Neural progenitor cell (in vitro differentiated cells): ENCODE data around the gene MED25. TPM values are rescaled to one million over a fixed set of nuclear protein-coding genes. Genes with fewer than 3 reads are reported as not detected.
A peak's percentile ranks its signal among the peaks of the same experiment; 100 is the strongest.

ENCODE experiments used
- DNase-seq: peaks from one replicate; pipeline ENCODE4 v3.0.0-alpha.2; 2016; ENCODE audit warnings: low spot score
- H2AFZ ChIP-seq: fragments of 200-600 bp; sonication (generic); replicated peaks from 2 replicates; pipeline ENCODE4 v1.6.1; 2016; ENCODE audit warnings: antibody characterized with exemption
- H3F3A ChIP-seq: fragments of 200-600 bp; sonication (generic); 2 replicates; pipeline ENCODE4 v1.6.1; 2016; ENCODE audit warnings: antibody characterized with exemption, low read depth
- H3K27ac ChIP-seq: fragments of 200-600 bp; sonication (generic); 2 replicates; pipeline ENCODE4 v1.5.1; 2016; ENCODE audit warnings: mild to moderate bottlenecking
- H3K27me3 ChIP-seq: fragments of 200-600 bp; sonication (generic); 2 replicates; pipeline ENCODE4 v1.6.1; 2016; ENCODE audit warnings: mild to moderate bottlenecking, moderate library complexity
- H3K36me3 ChIP-seq: fragments of 200-600 bp; sonication (generic); 2 replicates; pipeline ENCODE4 v1.5.1; 2016
- H3K4me1 ChIP-seq: fragments of 200-600 bp; sonication (generic); 2 replicates; pipeline ENCODE4 v1.6.1; 2016; ENCODE audit warnings: mixed run types
- H3K4me2 ChIP-seq: fragments of 200-600 bp; sonication (generic); 2 replicates; pipeline ENCODE4 v1.6.1; 2016
- H3K4me3 ChIP-seq: fragments of 200-600 bp; sonication (generic); 2 replicates; pipeline ENCODE4 v1.5.1; 2016
- H3K79me2 ChIP-seq: fragments of 200-600 bp; sonication (generic); 2 replicates; pipeline ENCODE4 v1.6.1; 2016; ENCODE audit warnings: low read depth
- H3K9ac ChIP-seq: fragments of 200-600 bp; sonication (generic); 2 replicates; pipeline ENCODE4 v1.6.1; 2016
- H3K9me3 ChIP-seq: fragments of 200-600 bp; sonication (generic); 2 replicates; pipeline ENCODE4 v1.5.1; 2016; ENCODE audit warnings: low read depth
- H4K20me1 ChIP-seq: fragments of 200-600 bp; sonication (generic); 2 replicates; pipeline ENCODE4 v1.6.1; 2016; ENCODE audit warnings: low read depth
- H3K27ac Mint-ChIP-seq: 3 replicates; pipeline ENCODE4 v1.8.0; 2021; ENCODE audit warnings: mixed read lengths
- H3K27me3 Mint-ChIP-seq: 2 replicates; pipeline ENCODE4 v1.8.0; 2022; ENCODE audit warnings: low read depth, mild to moderate bottlenecking, inconsistent platforms, moderate library complexity, mixed read lengths; ENCODE audit not compliant: insufficient read depth
- H3K36me3 Mint-ChIP-seq: 3 replicates; pipeline ENCODE4 v1.8.0; 2021; ENCODE audit warnings: mixed read lengths
- H3K4me1 Mint-ChIP-seq: 3 replicates; pipeline ENCODE4 v1.8.0; 2021; ENCODE audit warnings: mixed read lengths
- H3K4me3 Mint-ChIP-seq: 3 replicates; pipeline ENCODE4 v1.8.0; 2021; ENCODE audit warnings: mild to moderate bottlenecking, moderate library complexity, mixed read lengths
- H3K9me3 Mint-ChIP-seq: 3 replicates; pipeline ENCODE4 v1.8.0; 2020; ENCODE audit warnings: mixed read lengths
- EZH2 ChIP-seq: fragments of 200-600 bp; sonication (generic); IDR thresholded peaks from 2 replicates; pipeline ENCODE4 v1.6.1; 2017; ENCODE audit warnings: antibody characterized with exemption, mild to moderate bottlenecking, moderate library complexity
- EZH2phosphoT487 ChIP-seq: fragments of 200-600 bp; sonication (generic); IDR thresholded peaks from 2 replicates; pipeline ENCODE4 v1.6.1; 2017; ENCODE audit warnings: antibody characterized with exemption
- total RNA-seq: library from RNA; depleted of rRNA; stranded (reverse); fragments of >200 nt; gene quantifications from 2 replicates; pipeline ENCODE4 v1.2.3, GENCODE V29; 2015; ENCODE audit warnings: low replicate concordance
- TF ChIP-seq, protein P1 (sequence below): fragments of 200-600 bp; sonication (generic); IDR thresholded peaks from 2 replicates; pipeline ENCODE4 v1.5.1; 2017; ENCODE audit warnings: antibody characterized with exemption, mild to moderate bottlenecking

The MED25 gene
- total RNA-seq, 1 donor from 2014 or later: 44.9 TPM

GRCh38 chr19:49807904-49808675 is 10.0 kb upstream of the MED25 start:
- Mint-ChIP-seq H3K36me3 (peaks cover 8% of the 10 kb centered on the region), H3K4me1 (peaks cover 31% of the 10 kb centered on the region), H3K4me3 (peak overlapping the region; percentile 90), H3K27ac (no peak overlapping the region), H3K27me3 (peaks cover 8% of the 10 kb centered on the region), H3K9me3 (no peaks in the 10 kb centered on the region)
- no peaks in the 10 kb centered on the region for H3K27me3 ChIP-seq
- peaks cover 9% of the 10 kb centered on the region for H3K79me2 ChIP-seq
- no peak for DNase-seq
- H3K27ac ChIP-seq: no peak overlapping the region
- H4K20me1 ChIP-seq: peaks cover 11% of the 10 kb centered on the region
- no peak for TF ChIP-seq EZH2
- TF ChIP-seq, protein P1, sequence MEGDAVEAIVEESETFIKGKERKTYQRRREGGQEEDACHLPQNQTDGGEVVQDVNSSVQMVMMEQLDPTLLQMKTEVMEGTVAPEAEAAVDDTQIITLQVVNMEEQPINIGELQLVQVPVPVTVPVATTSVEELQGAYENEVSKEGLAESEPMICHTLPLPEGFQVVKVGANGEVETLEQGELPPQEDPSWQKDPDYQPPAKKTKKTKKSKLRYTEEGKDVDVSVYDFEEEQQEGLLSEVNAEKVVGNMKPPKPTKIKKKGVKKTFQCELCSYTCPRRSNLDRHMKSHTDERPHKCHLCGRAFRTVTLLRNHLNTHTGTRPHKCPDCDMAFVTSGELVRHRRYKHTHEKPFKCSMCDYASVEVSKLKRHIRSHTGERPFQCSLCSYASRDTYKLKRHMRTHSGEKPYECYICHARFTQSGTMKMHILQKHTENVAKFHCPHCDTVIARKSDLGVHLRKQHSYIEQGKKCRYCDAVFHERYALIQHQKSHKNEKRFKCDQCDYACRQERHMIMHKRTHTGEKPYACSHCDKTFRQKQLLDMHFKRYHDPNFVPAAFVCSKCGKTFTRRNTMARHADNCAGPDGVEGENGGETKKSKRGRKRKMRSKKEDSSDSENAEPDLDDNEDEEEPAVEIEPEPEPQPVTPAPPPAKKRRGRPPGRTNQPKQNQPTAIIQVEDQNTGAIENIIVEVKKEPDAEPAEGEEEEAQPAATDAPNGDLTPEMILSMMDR: no peak
- TF ChIP-seq EZH2phosphoT487: no peak
- no peaks in the 10 kb centered on the region for H3K9me3 ChIP-seq
- peaks cover 15% of the 10 kb centered on the region for H3K4me1 ChIP-seq
- H3K9ac ChIP-seq: no peak overlapping the region
- H2AFZ ChIP-seq: no peak overlapping the region
- H3K4me3 ChIP-seq: peak overlapping the region; percentile 2
- peak overlapping the region; percentile 48 for H3K4me2 ChIP-seq
- no peaks in the 10 kb centered on the region for H3K36me3 ChIP-seq
- peaks cover 51% of the 10 kb centered on the region for H3F3A ChIP-seq

DNA sequence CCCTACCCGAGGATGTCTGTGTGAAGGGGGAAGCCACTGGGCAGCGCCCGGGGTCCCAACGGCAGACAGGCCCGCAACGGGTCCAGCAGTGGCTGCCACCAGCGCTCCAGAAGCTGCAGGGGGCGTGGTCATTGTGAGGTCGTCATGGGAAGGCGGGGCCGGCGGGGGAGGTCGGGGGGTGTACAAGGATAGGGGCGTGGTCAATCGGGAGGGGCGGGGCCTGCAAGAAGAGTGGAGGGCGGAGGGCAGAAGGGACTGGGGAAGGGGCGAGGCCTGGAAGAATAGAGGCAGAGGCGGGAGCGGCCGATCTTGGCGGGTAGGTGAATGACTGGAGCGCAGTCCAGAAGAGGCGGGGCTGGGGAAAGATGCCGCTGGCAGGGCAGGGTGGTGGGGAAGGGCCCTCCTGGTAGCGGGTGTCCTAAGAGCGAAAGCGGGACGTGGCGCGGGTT is 9.4 kb upstream of the MED25 start:
- Mint-ChIP-seq H3K27me3 (peaks cover 7% of the 10 kb centered on the region), H3K27ac (peak overlapping the region; percentile 95), H3K36me3 (peaks cover 5% of the 10 kb centered on the region), H3K9me3 (no peaks in the 10 kb centered on the region), H3K4me1 (peaks cover 34% of the 10 kb centered on the region), H3K4me3 (peak overlapping the region; percentile 90)
- H3K36me3 ChIP-seq: no peaks in the 10 kb centered on the region
- peaks cover 51% of the 10 kb centered on the region for H3F3A ChIP-seq
- H3K79me2 ChIP-seq: peaks cover 9% of the 10 kb centered on the region
- H3K4me2 ChIP-seq: peak overlapping the region; percentile 78
- no peaks in the 10 kb centered on the region for H3K9me3 ChIP-seq
- TF ChIP-seq EZH2phosphoT487 (no peak), EZH2 (no peak)
- TF ChIP-seq, protein P1: no peak
- H3K4me1 ChIP-seq: peaks cover 15% of the 10 kb centered on the region
- peak overlapping the region; percentile 22 for H2AFZ ChIP-seq
- H3K9ac ChIP-seq: no peak overlapping the region
- peak overlapping the region; percentile 49 for H3K4me3 ChIP-seq
- peaks cover 11% of the 10 kb centered on the region for H4K20me1 ChIP-seq
- no peaks in the 10 kb centered on the region for H3K27me3 ChIP-seq
- peak; percentile 99 for DNase-seq
- H3K27ac ChIP-seq: no peak overlapping the region

- no peaks in the 10 kb centered on the region for H3K9me3 Mint-ChIP-seq
- no peaks in the 10 kb centered on the region for H3K36me3 ChIP-seq
- H4K20me1 ChIP-seq: peaks cover 11% of the 10 kb centered on the region
- peak overlapping the region; percentile 95 for H3K27ac Mint-ChIP-seq
- peaks cover 40% of the 10 kb centered on the region for H3K4me1 Mint-ChIP-seq
- H3K27me3 Mint-ChIP-seq: peaks cover 10% of the 10 kb centered on the region
- TF ChIP-seq, protein P1: peak; percentile 29
- TF ChIP-seq EZH2phosphoT487: no peak
- peaks cover 57% of the 10 kb centered on the region for H3F3A ChIP-seq
- peaks cover 9% of the 10 kb centered on the region for H3K79me2 ChIP-seq
- H3K36me3 Mint-ChIP-seq: peaks cover 5% of the 10 kb centered on the region
- peak overlapping the region; percentile 22 for H2AFZ ChIP-seq
- peak overlapping the region; percentile 90 for H3K4me3 Mint-ChIP-seq
- DNase-seq: peak; percentile 71
- peaks cover 19% of the 10 kb centered on the region for H3K4me1 ChIP-seq
- H3K4me2 ChIP-seq: peak overlapping the region; percentile 78
- no peak overlapping the region for H3K9ac ChIP-seq
- no peak overlapping the region for H3K27ac ChIP-seq
- H3K9me3 ChIP-seq: no peaks in the 10 kb centered on the region
- peak overlapping the region; percentile 49 for H3K4me3 ChIP-seq
- H3K27me3 ChIP-seq: no peaks in the 10 kb centered on the region
Measured at GRCh38 chr19:49809160-49809940, 8.7 kb upstream of the MED25 start.
